ENCODE measurements around the gene PUM1. TPM values are rescaled to one million over a fixed set of nuclear protein-coding genes. Genes with fewer than 3 reads are reported as not detected.

PUM1 gene
- total and polyA plus RNA-seq, 2 of the 8 experiments (the other 6 are each of a cell fraction or from before 2014, with no cell fraction given): 122 to 177 TPM

- TF ChIP-seq JUND (IDR thresholded peaks at IDR 0.05; ENCODE audit: low read length) (no peak), RXRA (IDR thresholded peaks at IDR 0.05; ENCODE audit: insufficient read depth, low read depth, low read length) (no peak)
These were observed 53.1 kb downstream of the PUM1 start (continued) for GRCh38 chr1:31012210-31012924.

Data from H1 (cell line).